Measurements from ENCODE around the gene TGM6.

The TGM6 gene

DNA sequence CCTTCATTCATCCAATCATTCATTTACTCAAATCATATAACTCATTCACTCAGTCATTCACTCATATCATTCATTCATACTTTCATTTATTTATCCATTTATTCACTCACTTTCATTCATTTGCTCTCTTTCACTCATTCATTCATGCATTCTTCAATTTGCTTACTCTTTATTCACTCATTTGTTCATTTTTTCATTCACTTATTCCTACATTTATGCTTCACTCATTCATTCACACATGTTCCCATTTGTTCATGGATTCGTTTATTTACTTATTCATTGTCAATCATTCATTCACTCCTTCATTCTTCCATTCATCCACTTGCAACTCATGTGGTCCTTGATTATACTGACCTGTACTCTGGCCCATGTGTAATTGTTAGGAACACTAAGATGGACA lies 50.5 kb downstream of the TGM6 start:
- H3K27me3 ChIP-seq (ENCODE audit: insufficient read depth, poor library complexity, severe bottlenecking): no peaks in the 10 kb centered on the region
- TF ChIP-seq POLR2AphosphoS5 (IDR thresholded peaks at IDR 0.05; ENCODE audit: low read depth): no peak
- no peak overlapping the region for H3K27ac ChIP-seq (replicated peaks)
- no peak for DNase-seq (ENCODE audit: low read depth in 1 of 2, low spot score in 1 of 2)
- no peak overlapping the region for H3K4me3 ChIP-seq (replicated peaks; ENCODE audit: insufficient read depth, low read length)

DNA sequence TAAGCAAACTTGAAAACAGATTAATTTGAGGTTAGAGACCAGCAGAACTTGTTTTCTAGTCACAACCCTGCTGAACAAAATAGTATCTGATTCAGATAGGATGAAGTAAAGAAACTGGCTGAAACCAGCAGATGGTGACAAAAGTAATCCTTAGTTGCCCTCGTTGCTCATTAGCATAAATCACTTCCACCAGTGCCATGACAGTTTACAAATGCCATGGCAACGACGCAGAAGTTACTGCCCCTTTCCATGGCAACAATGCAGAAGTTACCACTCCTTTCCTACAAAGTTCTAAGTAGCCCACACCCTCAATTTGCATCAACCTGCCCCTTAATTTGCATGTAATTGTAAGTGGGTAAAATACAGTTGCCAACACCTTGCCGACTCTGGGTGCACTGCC lies 66.1 kb downstream of the TGM6 start:
- no peak overlapping the region for H3K4me3 ChIP-seq (replicated peaks; ENCODE audit: insufficient read depth, low read length)
- TF ChIP-seq GABPA (IDR thresholded peaks at IDR 0.05; ENCODE audit: low read depth): no peak
- TF ChIP-seq, protein P1, sequence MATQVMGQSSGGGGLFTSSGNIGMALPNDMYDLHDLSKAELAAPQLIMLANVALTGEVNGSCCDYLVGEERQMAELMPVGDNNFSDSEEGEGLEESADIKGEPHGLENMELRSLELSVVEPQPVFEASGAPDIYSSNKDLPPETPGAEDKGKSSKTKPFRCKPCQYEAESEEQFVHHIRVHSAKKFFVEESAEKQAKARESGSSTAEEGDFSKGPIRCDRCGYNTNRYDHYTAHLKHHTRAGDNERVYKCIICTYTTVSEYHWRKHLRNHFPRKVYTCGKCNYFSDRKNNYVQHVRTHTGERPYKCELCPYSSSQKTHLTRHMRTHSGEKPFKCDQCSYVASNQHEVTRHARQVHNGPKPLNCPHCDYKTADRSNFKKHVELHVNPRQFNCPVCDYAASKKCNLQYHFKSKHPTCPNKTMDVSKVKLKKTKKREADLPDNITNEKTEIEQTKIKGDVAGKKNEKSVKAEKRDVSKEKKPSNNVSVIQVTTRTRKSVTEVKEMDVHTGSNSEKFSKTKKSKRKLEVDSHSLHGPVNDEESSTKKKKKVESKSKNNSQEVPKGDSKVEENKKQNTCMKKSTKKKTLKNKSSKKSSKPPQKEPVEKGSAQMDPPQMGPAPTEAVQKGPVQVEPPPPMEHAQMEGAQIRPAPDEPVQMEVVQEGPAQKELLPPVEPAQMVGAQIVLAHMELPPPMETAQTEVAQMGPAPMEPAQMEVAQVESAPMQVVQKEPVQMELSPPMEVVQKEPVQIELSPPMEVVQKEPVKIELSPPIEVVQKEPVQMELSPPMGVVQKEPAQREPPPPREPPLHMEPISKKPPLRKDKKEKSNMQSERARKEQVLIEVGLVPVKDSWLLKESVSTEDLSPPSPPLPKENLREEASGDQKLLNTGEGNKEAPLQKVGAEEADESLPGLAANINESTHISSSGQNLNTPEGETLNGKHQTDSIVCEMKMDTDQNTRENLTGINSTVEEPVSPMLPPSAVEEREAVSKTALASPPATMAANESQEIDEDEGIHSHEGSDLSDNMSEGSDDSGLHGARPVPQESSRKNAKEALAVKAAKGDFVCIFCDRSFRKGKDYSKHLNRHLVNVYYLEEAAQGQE (IDR thresholded peaks at IDR 0.05; ENCODE audit: insufficient replicate concordance, low read depth): no peak
- TF ChIP-seq SPI1 (IDR thresholded peaks at IDR 0.05; ENCODE audit: borderline replicate concordance, low read depth): no peak
- TF ChIP-seq, protein P2, sequence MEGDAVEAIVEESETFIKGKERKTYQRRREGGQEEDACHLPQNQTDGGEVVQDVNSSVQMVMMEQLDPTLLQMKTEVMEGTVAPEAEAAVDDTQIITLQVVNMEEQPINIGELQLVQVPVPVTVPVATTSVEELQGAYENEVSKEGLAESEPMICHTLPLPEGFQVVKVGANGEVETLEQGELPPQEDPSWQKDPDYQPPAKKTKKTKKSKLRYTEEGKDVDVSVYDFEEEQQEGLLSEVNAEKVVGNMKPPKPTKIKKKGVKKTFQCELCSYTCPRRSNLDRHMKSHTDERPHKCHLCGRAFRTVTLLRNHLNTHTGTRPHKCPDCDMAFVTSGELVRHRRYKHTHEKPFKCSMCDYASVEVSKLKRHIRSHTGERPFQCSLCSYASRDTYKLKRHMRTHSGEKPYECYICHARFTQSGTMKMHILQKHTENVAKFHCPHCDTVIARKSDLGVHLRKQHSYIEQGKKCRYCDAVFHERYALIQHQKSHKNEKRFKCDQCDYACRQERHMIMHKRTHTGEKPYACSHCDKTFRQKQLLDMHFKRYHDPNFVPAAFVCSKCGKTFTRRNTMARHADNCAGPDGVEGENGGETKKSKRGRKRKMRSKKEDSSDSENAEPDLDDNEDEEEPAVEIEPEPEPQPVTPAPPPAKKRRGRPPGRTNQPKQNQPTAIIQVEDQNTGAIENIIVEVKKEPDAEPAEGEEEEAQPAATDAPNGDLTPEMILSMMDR (IDR thresholded peaks at IDR 0.05; ENCODE audit: insufficient read depth, low read length): no peak
- TF ChIP-seq POLR2AphosphoS5 (IDR thresholded peaks at IDR 0.05; ENCODE audit: low read depth): no peak
- no peak overlapping the region for H3K27ac ChIP-seq (replicated peaks)
- H3K27me3 ChIP-seq (ENCODE audit: insufficient read depth, poor library complexity, severe bottlenecking): no peaks in the 10 kb centered on the region
- DNase-seq (ENCODE audit: low read depth in 1 of 2, low spot score in 1 of 2): no peak

DNA sequence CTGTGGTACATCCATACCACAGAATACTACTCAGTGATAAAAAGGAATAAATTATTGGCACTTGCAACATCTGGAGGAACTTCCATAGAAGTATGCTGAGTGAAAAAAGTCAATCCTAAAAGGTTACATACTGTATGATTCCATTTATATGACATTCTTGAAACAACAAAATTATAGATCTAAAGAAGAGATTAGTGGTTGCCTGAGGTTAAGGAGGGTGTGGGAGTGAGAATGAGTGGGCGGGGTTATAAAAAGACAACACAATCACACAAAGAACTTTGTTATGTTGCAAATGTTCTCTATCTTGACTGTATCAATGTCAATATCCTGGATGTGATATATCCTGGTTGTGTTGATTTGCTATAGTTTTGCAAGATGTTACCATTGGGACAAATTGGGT lies 68.7 kb downstream of the TGM6 start:
- Histone ChIP-seq H3K27ac (replicated peaks) (no peak overlapping the region), H3K27me3 (ENCODE audit: insufficient read depth, poor library complexity, severe bottlenecking) (no peaks in the 10 kb centered on the region), H3K4me3 (replicated peaks; ENCODE audit: insufficient read depth, low read length) (no peak overlapping the region)
- DNase-seq (ENCODE audit: low read depth in 1 of 2, low spot score in 1 of 2): no peak
- no peak for TF ChIP-seq POLR2AphosphoS5 (IDR thresholded peaks at IDR 0.05; ENCODE audit: low read depth)
- TF ChIP-seq SPI1 (IDR thresholded peaks at IDR 0.05; ENCODE audit: borderline replicate concordance, low read depth): no peak
- TF ChIP-seq, protein P1 (IDR thresholded peaks at IDR 0.05; ENCODE audit: insufficient replicate concordance, low read depth): no peak
- TF ChIP-seq, protein P2 (IDR thresholded peaks at IDR 0.05; ENCODE audit: insufficient read depth, low read length): no peak
- no peak for TF ChIP-seq GABPA (IDR thresholded peaks at IDR 0.05; ENCODE audit: low read depth)

DNA sequence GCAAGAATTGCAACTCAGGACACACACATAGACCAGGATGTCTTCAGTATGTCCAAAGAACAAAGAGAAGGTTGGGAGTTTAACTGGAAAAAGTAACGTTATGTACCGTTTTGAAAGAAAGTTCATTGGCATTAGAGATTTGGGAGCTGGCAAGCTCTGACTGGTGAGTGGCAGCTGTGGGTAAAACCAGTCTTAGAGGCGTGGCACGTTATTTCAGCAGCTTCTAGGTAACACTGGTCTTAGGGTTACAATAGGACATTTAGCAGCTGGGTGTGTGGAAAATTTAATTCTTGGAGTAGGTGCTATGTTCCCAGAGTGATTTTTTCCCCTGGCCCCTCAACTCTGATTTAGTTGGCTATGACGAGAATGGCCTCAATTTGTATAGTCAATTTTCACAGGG lies 70.7 kb downstream of the TGM6 start:
- Histone ChIP-seq H3K27ac (replicated peaks) (no peak overlapping the region), H3K4me3 (replicated peaks; ENCODE audit: insufficient read depth, low read length) (no peak overlapping the region), H3K27me3 (ENCODE audit: insufficient read depth, poor library complexity, severe bottlenecking) (no peaks in the 10 kb centered on the region)
- TF ChIP-seq, protein P2 (IDR thresholded peaks at IDR 0.05; ENCODE audit: insufficient read depth, low read length): no peak
- no peak for TF ChIP-seq POLR2AphosphoS5 (IDR thresholded peaks at IDR 0.05; ENCODE audit: low read depth)
- TF ChIP-seq, protein P1 (IDR thresholded peaks at IDR 0.05; ENCODE audit: insufficient replicate concordance, low read depth): no peak
- TF ChIP-seq GABPA (IDR thresholded peaks at IDR 0.05; ENCODE audit: low read depth): no peak
- no peak for TF ChIP-seq SPI1 (IDR thresholded peaks at IDR 0.05; ENCODE audit: borderline replicate concordance, low read depth)
- no peak for DNase-seq (ENCODE audit: low read depth in 1 of 2, low spot score in 1 of 2)

Measured in HL-60 (cell line).